ENCODE data around the gene ATG12.
"Not testable (repeated sequence)": the region's sequence is repeated elsewhere in the genome, so short reads cannot be mapped to it uniquely, and the experiment has no call there.

ATG12 gene

GRCh38 chr5:115829913-115830312 lies 11.5 kb downstream of the ATG12 start:
- Histone ChIP-seq H3K4me3 (ENCODE audit: low read length) (no peak overlapping the region), H3K18ac (ENCODE audit: low read length) (no peak overlapping the region), H3K27ac (ENCODE audit: low read depth, low read length) (no peak overlapping the region), H3K36me3 (ENCODE audit: control insufficient read depth, insufficient read depth, low read length) (no peaks in the 10 kb centered on the region), H3K79me2 (ENCODE audit: control insufficient read depth, insufficient read depth, low read length) (no peaks in the 10 kb centered on the region), H4K5ac (ENCODE audit: low read length) (no peak overlapping the region), H2BK120ac (ENCODE audit: low read depth, low read length) (no peak overlapping the region), H3K79me1 (ENCODE audit: low read length) (no peaks in the 10 kb centered on the region), H2BK5ac (ENCODE audit: low read length) (no peak overlapping the region), H3K4ac (ENCODE audit: low read depth, low read length) (no peak overlapping the region), H3K56ac (ENCODE audit: low read length) (no peak overlapping the region), H3K4me1 (ENCODE audit: control insufficient read depth, low read depth, low read length) (no peaks in the 10 kb centered on the region), H3K23ac (ENCODE audit: low read length) (no peak overlapping the region), H3K4me2 (ENCODE audit: low read length) (no peak overlapping the region), H3K9ac (ENCODE audit: low read length) (no peak overlapping the region), H2BK15ac (replicated peaks; ENCODE audit: low read depth) (no peak overlapping the region), H3K27me3 (ENCODE audit: insufficient read depth, low read length, poor library complexity) (no peaks in the 10 kb centered on the region), H4K8ac (ENCODE audit: low read depth, low read length) (no peak overlapping the region), H2AK5ac (ENCODE audit: low read length) (no peak overlapping the region)
- DNase-seq: no peak
- no CpG with 5 or more reads among the region's 5 CpGs for WGBS (ENCODE audit: extremely low coverage, insufficient coverage, low lambda C conversion rate)

GRCh38 chr5:115825948-115826347 lies 15.4 kb downstream of the ATG12 start:
- Histone ChIP-seq H3K79me2 (ENCODE audit: control insufficient read depth, insufficient read depth, low read length) (no peaks in the 10 kb centered on the region), H4K8ac (ENCODE audit: low read depth, low read length) (no peak overlapping the region), H2BK120ac (ENCODE audit: low read depth, low read length) (no peak overlapping the region), H3K18ac (ENCODE audit: low read length) (no peak overlapping the region), H2BK5ac (ENCODE audit: low read length) (no peak overlapping the region), H3K4me2 (ENCODE audit: low read length) (no peak overlapping the region), H3K4me3 (ENCODE audit: low read length) (no peak overlapping the region), H3K23ac (ENCODE audit: low read length) (no peak overlapping the region), H3K9ac (ENCODE audit: low read length) (no peak overlapping the region), H2BK15ac (replicated peaks; ENCODE audit: low read depth) (no peak overlapping the region), H3K36me3 (ENCODE audit: control insufficient read depth, insufficient read depth, low read length) (no peaks in the 10 kb centered on the region), H3K4me1 (ENCODE audit: control insufficient read depth, low read depth, low read length) (no peaks in the 10 kb centered on the region), H3K4ac (ENCODE audit: low read depth, low read length) (no peak overlapping the region), H2AK5ac (ENCODE audit: low read length) (no peak overlapping the region), H3K79me1 (ENCODE audit: low read length) (no peaks in the 10 kb centered on the region), H3K27ac (ENCODE audit: low read depth, low read length) (no peak overlapping the region), H4K5ac (ENCODE audit: low read length) (no peak overlapping the region), H3K56ac (ENCODE audit: low read length) (no peak overlapping the region), H3K27me3 (ENCODE audit: insufficient read depth, low read length, poor library complexity) (no peaks in the 10 kb centered on the region)
- no peak for DNase-seq
- no CpG with 5 or more reads among the region's 4 CpGs for WGBS (ENCODE audit: extremely low coverage, insufficient coverage, low lambda C conversion rate)

GRCh38 chr5:115824983-115825382 lies 16.4 kb downstream of the ATG12 start:
- not testable (repeated sequence) for H3K79me2 ChIP-seq (ENCODE audit: control insufficient read depth, insufficient read depth, low read length); H2AK5ac ChIP-seq (ENCODE audit: low read length); H3K18ac ChIP-seq (ENCODE audit: low read length); H3K4me3 ChIP-seq (ENCODE audit: low read length); H2BK5ac ChIP-seq (ENCODE audit: low read length); H3K27ac ChIP-seq (ENCODE audit: low read depth, low read length); H2BK15ac ChIP-seq (replicated peaks; ENCODE audit: low read depth); H3K23ac ChIP-seq (ENCODE audit: low read length); H3K9ac ChIP-seq (ENCODE audit: low read length); H4K8ac ChIP-seq (ENCODE audit: low read depth, low read length); H2BK120ac ChIP-seq (ENCODE audit: low read depth, low read length); H3K27me3 ChIP-seq (ENCODE audit: insufficient read depth, low read length, poor library complexity); H4K5ac ChIP-seq (ENCODE audit: low read length); H3K4ac ChIP-seq (ENCODE audit: low read depth, low read length); H3K56ac ChIP-seq (ENCODE audit: low read length); H3K4me1 ChIP-seq (ENCODE audit: control insufficient read depth, low read depth, low read length); H3K4me2 ChIP-seq (ENCODE audit: low read length); H3K79me1 ChIP-seq (ENCODE audit: low read length); DNase-seq; H3K36me3 ChIP-seq (ENCODE audit: control insufficient read depth, insufficient read depth, low read length)
- no CpG with 5 or more reads among the region's 1 CpG for WGBS (ENCODE audit: extremely low coverage, insufficient coverage, low lambda C conversion rate)

DNA sequence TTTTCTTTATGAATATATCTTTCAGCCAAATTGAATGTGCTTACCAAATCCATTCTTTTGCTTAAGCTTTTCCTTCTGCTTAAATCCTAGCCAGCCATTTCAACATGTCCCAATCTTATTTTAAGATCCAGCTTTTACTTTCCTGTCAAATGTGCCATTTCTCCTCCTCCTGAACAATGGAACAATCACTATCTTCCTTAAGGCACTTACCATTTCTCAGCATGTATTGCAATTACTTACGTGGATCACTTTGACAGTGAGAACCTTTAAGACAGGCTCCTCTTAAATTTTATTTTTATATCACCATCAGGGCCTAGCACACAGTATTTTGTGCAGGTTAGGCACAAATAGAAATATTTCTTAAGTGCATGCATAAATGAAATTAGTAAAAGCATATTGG lies 20.5 kb downstream of the ATG12 start:
- Histone ChIP-seq H3K9ac (ENCODE audit: low read length) (no peak overlapping the region), H4K8ac (ENCODE audit: low read depth, low read length) (no peak overlapping the region), H3K4me1 (ENCODE audit: control insufficient read depth, low read depth, low read length) (no peaks in the 10 kb centered on the region), H3K79me1 (ENCODE audit: low read length) (no peaks in the 10 kb centered on the region), H3K4me2 (ENCODE audit: low read length) (no peak overlapping the region), H3K36me3 (ENCODE audit: control insufficient read depth, insufficient read depth, low read length) (no peaks in the 10 kb centered on the region), H3K18ac (ENCODE audit: low read length) (no peak overlapping the region), H2BK120ac (ENCODE audit: low read depth, low read length) (no peak overlapping the region), H3K4ac (ENCODE audit: low read depth, low read length) (no peak overlapping the region), H3K56ac (ENCODE audit: low read length) (no peak overlapping the region), H3K79me2 (ENCODE audit: control insufficient read depth, insufficient read depth, low read length) (no peaks in the 10 kb centered on the region), H3K27me3 (ENCODE audit: insufficient read depth, low read length, poor library complexity) (no peaks in the 10 kb centered on the region), H2AK5ac (ENCODE audit: low read length) (no peak overlapping the region), H3K4me3 (ENCODE audit: low read length) (no peak overlapping the region), H2BK15ac (replicated peaks; ENCODE audit: low read depth) (no peak overlapping the region), H3K27ac (ENCODE audit: low read depth, low read length) (no peak overlapping the region), H3K23ac (ENCODE audit: low read length) (no peak overlapping the region), H4K5ac (ENCODE audit: low read length) (no peak overlapping the region), H2BK5ac (ENCODE audit: low read length) (no peak overlapping the region)
- no peak for DNase-seq
- no CpG with 5 or more reads among the region's 1 CpG for WGBS (ENCODE audit: extremely low coverage, insufficient coverage, low lambda C conversion rate)

DNA sequence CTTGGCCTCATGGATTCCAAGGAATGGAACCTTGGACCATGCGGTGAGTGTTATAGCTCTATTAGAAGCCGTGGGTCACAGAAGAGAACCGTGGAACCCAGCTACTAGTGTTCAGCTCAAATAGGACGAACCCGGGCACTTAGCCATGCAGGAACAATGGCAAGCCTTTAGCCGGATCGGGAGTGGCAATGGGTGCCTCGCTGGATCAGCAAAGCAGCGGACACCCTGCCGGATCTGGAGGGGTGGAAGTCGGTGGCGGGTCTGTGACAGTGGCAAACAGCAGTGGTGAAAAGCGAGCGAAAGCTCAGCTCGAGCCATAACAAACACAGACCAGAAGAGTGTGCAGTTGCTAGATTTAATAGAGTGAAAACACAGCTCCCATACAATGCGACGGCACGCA lies 22.5 kb downstream of the ATG12 start:
- no CpG with 5 or more reads among the region's 18 CpGs for WGBS (ENCODE audit: extremely low coverage, insufficient coverage, low lambda C conversion rate)

GRCh38 chr5:115817386-115817785 lies 24.0 kb downstream of the ATG12 start:
- Histone ChIP-seq H2AK5ac (ENCODE audit: low read length) (no peak overlapping the region), H3K4ac (ENCODE audit: low read depth, low read length) (no peak overlapping the region), H3K23ac (ENCODE audit: low read length) (no peak overlapping the region), H3K18ac (ENCODE audit: low read length) (no peak overlapping the region), H3K56ac (ENCODE audit: low read length) (no peak overlapping the region), H2BK5ac (ENCODE audit: low read length) (no peak overlapping the region), H3K36me3 (ENCODE audit: control insufficient read depth, insufficient read depth, low read length) (no peaks in the 10 kb centered on the region), H4K5ac (ENCODE audit: low read length) (no peak overlapping the region), H2BK15ac (replicated peaks; ENCODE audit: low read depth) (no peak overlapping the region), H2BK120ac (ENCODE audit: low read depth, low read length) (no peak overlapping the region), H3K79me2 (ENCODE audit: control insufficient read depth, insufficient read depth, low read length) (no peaks in the 10 kb centered on the region), H3K9ac (ENCODE audit: low read length) (no peak overlapping the region), H3K4me3 (ENCODE audit: low read length) (no peak overlapping the region), H4K8ac (ENCODE audit: low read depth, low read length) (no peak overlapping the region), H3K4me1 (ENCODE audit: control insufficient read depth, low read depth, low read length) (no peaks in the 10 kb centered on the region), H3K4me2 (ENCODE audit: low read length) (no peak overlapping the region), H3K27ac (ENCODE audit: low read depth, low read length) (no peak overlapping the region), H3K79me1 (ENCODE audit: low read length) (no peaks in the 10 kb centered on the region), H3K27me3 (ENCODE audit: insufficient read depth, low read length, poor library complexity) (peaks cover 7% of the 10 kb centered on the region)
- no CpG with 5 or more reads among the region's 7 CpGs for WGBS (ENCODE audit: extremely low coverage, insufficient coverage, low lambda C conversion rate)
- DNase-seq: no peak

More for the DNA sequence above, 22.5 kb downstream of the ATG12 start:
- DNase-seq: no peak
- no peak overlapping the region for H3K9ac ChIP-seq (ENCODE audit: low read length)
- H2AK5ac ChIP-seq (ENCODE audit: low read length): no peak overlapping the region
- no peak overlapping the region for H4K5ac ChIP-seq (ENCODE audit: low read length)
- H3K4me3 ChIP-seq (ENCODE audit: low read length): no peak overlapping the region
- H3K4ac ChIP-seq (ENCODE audit: low read depth, low read length): no peak overlapping the region
- no peak overlapping the region for H2BK15ac ChIP-seq (replicated peaks; ENCODE audit: low read depth)
- H3K79me2 ChIP-seq (ENCODE audit: control insufficient read depth, insufficient read depth, low read length): no peaks in the 10 kb centered on the region
- no peaks in the 10 kb centered on the region for H3K79me1 ChIP-seq (ENCODE audit: low read length)
- no peak overlapping the region for H3K56ac ChIP-seq (ENCODE audit: low read length)
- no peak overlapping the region for H3K18ac ChIP-seq (ENCODE audit: low read length)
- H2BK120ac ChIP-seq (ENCODE audit: low read depth, low read length): no peak overlapping the region
- no peaks in the 10 kb centered on the region for H3K36me3 ChIP-seq (ENCODE audit: control insufficient read depth, insufficient read depth, low read length)
- H3K27me3 ChIP-seq (ENCODE audit: insufficient read depth, low read length, poor library complexity): peaks cover 7% of the 10 kb centered on the region
- H4K8ac ChIP-seq (ENCODE audit: low read depth, low read length): no peak overlapping the region
- no peak overlapping the region for H3K27ac ChIP-seq (ENCODE audit: low read depth, low read length)
- H3K4me1 ChIP-seq (ENCODE audit: control insufficient read depth, low read depth, low read length): no peaks in the 10 kb centered on the region
- H3K23ac ChIP-seq (ENCODE audit: low read length): no peak overlapping the region
- H2BK5ac ChIP-seq (ENCODE audit: low read length): no peak overlapping the region
- no peak overlapping the region for H3K4me2 ChIP-seq (ENCODE audit: low read length)
